Effector CD4-positive, alpha-beta T cell (primary cell): ENCODE measurements around the gene ELP4.
"Not testable (repeated sequence)": the region's sequence is repeated elsewhere in the genome, so short reads cannot be mapped to it uniquely, and the experiment has no call there.

Experiments used
- DNase-seq: peaks from one replicate; pipeline ENCODE4 v3.0.0-alpha.2; 2020

The ELP4 gene

DNA sequence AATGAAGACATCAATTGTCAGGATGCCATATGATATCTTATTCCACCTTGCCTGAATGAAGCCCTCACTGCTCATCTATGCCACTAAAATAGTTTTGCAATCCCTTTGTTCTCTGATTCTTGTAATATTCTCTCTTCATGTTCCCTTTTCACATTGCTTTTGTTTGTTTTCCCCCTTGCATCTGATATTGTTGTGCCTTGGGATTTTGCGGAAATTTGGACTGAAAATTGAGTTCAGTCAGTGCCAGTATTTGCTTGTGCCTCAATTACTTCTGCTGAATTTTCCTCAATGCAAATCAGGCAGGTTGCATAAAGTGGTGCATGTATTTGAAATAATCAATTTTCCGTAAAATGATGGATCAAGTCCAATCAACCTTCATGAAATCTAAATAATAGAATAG, 203.3 kb downstream of the ELP4 start:
- DNase-seq: no peak

DNA sequence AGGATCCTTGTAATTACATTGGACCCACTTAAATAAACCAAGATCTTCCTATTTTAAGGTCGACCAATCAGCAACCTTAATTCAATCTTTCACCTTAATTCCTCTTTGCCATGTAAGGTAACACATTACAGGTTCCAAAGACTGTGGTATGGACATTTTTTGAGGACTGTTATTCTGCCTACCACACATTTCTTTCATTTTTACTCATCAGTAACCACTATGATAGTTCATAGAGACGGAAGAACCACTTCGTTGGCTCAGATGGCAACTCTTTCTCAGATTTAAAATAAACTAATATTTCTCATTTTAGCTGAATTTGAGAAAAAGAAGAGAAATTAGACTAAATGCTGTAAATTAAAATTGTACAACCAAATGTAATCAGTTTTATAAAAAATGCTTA, 205.3 kb downstream of the ELP4 start:
- DNase-seq: no peak

DNA sequence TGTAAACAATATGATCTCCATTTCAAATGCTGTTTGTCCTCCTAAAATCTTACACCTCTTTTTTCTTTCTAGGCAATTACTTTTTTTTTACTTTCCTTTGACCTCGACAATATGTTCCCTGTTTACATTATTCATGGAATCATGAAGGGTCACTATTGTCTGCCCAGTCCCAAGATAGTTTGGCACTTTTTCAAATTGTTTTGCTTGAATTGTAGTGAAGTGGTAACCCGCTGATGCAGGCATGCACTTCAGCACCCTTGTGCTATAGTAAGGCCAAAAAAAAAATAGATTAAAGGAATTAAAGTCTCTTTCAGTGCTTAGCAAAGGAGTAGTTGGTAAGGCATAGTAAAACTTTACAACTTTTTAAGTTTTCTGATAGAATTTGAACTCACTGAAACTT, 210.7 kb downstream of the ELP4 start:
- DNase-seq: no peak

DNA sequence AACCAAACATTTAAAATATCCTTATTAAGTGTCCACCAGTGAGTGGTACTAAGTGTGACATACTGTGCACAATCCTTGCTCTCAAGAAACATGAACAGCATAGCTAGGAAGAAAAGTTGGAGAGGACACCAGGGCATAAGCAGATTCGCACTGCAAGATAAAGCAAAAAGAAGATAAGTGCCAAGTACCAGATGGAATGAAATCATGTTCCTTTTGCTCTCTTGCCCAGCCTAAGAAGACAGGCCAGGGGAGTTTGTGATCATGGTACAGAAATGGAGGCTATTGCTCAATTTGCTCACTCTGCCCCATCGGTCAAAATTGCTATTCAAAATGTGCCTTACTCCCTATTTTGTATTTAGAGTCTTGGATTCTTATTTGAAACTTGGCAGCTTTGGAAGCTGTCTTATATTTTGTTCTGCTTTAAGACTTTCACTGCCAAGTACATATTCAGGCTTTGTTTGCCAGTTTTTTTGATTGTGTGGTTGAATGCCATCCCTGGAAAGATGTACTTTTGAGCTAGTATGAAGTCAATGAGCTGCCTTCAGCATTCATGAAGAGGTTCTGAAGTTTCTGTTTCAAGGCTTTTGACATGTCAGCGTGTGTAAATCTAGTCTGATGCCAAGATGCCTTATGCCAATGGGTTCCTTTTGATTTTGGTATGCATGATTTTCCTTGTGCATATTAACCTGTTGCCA, 211.3 kb downstream of the ELP4 start:
- no peak for DNase-seq

DNA sequence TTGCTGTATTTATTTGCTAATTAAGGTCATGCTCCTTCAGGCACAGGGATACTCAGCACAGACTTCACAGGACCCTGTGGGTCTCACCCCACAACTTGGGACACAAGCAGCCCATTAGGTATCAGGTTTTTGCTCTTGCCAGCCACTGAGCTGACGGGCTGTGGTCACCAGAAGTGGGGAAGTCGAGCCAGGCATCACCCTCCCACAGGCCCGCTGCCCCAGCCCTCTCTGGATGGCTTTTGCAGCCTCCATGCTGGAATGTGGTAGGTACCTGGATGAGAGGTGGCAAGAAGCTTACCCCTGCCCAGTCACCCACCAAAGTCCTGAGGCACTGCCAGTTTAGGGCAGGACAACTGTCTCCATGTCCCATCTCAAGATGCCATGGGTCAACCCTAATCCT, 213.2 kb downstream of the ELP4 start:
- DNase-seq: no peak

DNA sequence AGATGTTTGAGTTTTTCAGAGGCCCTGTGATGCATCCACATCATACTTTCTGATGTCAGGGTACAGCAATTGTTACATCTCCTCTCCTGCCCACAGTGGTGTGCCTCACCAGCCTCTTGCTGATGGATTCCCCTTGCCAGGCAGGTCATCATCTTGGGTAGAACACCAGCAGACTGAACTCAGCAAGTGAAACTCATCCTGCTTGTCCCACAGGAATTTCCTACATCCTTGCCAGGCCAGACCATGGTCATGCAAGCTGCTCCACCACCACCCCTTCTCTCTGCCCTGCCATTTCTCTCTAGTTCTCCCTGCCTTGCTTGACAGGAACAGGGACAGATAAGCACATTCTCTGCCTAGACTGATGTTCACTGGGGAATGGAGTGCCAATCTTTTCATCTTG, 215.6 kb downstream of the ELP4 start:
- DNase-seq: no peak

DNA sequence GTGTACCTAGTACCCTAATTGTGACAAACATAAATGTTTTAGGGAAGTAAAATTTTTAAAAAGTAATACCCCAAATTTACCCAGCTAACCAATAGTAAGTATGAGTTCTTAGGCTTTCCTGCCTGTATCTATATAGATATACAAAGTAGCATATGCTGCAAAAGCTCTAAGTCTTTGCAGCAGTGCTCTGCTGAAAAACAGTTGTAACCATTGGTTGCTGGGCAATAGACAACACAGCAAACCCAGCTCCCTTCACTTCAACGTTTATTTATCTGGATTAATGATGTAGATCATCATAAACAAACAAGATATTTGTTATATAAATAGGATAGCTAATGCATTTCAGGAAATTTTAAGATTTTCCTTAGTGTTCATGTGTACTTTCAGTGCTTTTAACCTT, 218.9 kb downstream of the ELP4 start:
- no peak for DNase-seq

DNA sequence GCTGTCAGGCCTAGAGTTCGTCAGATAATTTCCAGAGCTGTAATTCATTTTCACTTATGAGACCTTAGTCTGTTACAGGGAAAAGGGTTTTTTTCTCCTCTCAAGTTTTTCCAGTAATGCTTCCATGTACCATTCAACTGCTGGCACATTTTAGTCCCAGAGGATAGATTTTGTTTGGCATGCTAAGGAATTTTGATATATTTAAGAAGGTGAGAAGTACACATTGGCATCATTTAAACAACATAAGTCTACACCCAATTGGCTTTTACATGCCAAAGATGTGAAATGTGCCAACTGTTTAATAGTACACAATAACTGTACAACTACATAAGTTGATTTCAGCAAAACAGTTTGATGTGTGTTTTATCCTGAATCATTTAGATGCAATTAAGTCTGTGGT, 230.6 kb downstream of the ELP4 start:
- no peak for DNase-seq

DNA sequence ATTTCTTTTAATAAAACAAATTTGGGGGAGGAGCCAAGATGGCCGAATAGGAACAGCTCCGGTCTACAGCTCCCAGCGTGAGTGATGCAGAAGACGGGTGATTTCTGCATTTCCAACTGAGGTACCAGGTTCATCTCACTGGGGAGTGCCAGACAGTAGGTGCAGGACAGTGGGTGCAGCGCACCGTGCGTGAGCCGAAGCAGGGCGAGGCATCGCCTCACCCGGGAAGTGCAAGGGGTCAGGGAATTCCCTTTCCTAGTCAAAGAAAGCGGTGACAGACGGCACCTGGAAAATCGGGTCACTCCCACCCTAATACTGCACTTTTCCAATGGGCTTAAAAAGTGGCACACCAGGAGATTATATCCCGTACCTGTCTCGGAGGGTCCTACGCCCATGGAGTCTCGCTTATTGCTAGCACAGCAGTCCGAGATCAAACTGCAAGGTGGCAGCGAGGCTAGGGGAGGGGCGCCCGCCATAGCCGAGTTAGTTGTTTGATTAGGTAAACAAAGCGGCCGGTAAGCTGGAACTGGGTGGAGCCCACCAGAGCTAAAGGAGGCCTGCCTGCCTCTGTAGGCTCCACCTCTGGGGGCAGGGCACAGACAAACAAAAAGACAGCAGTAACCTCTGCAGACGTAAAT, 231.3 kb downstream of the ELP4 start:
- not testable (repeated sequence) for DNase-seq

DNA sequence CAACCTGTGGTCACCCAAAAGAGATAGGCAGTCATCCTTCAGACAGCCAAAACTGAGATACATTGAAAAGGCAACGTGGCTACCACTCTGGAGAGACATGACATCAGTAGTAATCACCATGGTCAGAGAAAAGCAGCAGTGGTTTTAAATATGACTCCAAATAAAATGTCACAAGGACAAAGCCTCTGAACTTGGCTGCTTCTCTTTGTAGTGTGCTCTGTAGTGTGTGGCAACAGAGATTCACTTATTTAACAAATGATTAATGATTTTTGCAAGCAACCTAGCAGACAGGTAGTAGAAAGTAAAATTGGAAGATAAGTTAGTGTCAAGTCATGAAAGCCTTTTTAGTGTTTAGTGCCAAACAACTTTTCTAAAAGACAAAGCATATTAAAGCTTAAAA, 238.0 kb downstream of the ELP4 start:
- DNase-seq: no peak

DNA sequence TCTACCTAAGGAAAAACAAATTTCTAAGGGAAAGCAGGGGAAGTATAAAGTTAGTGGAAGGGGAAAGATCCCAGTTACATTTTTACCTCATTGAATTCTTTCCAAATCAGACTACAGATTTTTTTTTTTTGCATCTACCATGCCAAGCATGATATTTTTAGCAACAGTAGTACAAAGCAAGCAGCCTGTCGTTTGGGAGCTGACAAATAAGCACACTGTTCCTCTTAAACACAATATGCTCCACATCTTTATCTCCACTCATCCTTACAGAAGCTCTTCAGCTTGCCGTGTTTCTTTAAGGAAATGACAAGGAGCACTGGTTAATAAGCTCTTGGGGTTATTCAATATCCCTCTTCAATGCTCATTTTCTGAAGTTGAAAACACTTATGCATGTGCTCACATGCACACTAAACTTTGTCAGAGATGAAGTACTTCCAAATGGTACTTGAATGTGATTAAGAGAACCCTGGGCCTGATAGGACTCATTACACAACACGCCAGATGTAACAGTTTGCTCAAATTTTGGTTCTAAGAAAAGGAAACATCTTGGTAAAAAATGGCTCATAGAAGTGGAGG, 247.8 kb downstream of the ELP4 start:
- DNase-seq: no peak

DNA sequence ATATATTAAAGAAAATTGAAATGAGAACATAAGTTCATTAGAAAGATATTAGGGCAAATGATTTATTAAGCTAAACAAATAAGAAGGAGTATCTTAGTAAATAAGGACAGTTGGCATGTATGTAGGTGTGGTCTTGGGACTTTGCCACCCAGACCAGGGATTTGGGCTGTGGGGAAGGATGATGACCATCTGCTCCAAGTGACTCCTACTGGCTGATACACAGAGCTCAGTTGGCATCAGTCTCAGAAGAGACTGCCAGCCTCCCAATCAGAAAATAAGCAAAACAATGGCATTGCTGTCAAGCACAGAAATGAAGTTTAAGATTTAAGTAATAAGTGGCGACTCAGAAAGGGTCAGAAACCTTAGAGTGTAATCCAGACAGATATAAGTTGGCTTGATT, 252.1 kb downstream of the ELP4 start:
- DNase-seq: no peak

DNA sequence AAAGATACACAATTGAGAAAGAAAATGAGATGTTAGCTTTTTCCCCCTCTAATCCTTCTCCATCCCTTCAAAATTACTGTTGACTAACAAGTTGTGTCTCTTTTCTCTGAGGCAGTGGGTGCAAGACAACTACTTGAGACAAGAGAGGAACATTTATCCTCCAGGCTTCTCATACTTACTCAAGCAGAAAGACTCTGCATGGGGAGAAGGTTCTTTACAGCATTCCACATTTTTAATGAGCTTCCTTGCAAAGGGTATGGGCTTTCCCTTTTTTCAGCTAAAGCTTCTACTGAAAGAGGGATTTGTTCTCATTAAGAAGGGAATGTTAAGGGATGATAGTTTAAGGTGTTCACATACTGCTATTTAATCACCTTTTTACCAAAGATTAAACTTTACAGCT, 253.7 kb downstream of the ELP4 start:
- DNase-seq: no peak

DNA sequence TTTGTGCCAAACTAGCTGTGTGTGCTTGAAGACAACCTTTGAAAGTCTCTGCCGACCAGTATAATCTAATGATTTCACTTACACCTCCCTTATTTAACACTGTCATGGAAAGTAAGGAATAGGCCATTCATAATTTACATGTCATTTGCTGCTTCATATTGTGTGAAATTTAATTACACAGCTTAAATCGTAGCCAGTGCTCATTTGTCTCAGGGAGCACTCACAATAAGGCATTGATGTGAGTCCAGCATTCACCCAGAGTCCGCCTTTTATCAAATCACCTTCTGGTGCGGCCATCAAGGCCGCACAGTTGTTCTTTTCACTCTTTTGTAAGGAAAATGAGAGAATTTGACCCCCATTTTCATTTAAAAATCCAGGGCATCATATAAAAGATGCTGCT, 254.7 kb downstream of the ELP4 start:
- no peak for DNase-seq

DNA sequence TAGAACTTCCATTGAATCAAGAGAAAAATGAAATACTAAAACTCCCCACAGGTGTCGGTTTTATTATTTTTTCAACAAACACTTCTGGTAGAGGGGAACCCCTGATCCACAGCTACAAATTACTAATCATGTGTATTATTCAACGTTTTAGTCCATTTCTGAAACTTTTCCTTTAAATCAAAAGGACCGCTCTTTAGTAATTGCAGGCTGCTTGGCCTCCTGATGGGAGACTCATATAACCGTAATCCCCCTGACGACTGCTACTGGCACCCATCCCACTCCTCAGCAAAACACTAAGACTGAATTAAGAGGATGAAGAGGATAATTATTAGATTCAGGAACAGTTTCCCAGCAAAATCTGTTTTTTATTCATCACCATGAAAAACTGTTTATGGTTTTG, 255.2 kb downstream of the ELP4 start:
- DNase-seq: no peak

DNA sequence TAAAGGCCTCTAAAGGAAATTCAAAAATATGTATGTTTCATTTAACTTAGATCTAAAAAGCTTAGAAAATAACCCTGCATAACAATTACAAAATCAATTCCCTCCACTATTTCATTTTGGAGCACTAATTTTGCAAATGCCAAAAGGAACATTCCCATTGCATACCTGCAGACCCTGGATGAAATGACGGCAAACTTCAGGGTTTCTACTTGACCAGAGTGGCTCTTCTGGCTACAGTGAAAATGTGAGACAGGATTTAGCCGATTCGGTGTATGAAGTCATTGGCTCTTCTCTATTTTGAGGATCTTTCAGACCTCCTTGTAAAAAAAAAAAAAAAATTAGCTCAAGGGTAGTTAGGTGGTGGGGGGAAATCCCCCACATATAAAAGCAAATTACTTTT, 257.5 kb downstream of the ELP4 start:
- DNase-seq: no peak

DNA sequence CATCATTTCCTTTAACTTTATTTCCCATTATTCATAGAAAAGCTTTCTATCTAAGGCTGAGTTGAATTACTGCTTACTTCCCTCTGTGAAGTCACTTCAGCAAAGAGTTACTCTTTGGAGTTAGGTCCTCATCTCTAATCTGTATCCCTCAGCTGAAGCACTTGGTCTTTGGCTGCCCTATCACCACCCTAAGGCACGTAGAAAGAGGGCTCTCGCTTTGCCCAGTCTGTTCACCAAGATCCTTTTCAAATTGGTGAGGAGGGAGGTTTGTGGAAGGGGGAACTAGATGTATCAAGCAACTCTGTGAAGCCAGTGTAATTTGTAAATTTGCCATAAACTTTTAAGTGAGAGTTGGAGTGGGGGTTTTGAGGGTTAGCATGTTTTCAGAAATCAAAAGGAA, 258.1 kb downstream of the ELP4 start:
- DNase-seq: no peak

DNA sequence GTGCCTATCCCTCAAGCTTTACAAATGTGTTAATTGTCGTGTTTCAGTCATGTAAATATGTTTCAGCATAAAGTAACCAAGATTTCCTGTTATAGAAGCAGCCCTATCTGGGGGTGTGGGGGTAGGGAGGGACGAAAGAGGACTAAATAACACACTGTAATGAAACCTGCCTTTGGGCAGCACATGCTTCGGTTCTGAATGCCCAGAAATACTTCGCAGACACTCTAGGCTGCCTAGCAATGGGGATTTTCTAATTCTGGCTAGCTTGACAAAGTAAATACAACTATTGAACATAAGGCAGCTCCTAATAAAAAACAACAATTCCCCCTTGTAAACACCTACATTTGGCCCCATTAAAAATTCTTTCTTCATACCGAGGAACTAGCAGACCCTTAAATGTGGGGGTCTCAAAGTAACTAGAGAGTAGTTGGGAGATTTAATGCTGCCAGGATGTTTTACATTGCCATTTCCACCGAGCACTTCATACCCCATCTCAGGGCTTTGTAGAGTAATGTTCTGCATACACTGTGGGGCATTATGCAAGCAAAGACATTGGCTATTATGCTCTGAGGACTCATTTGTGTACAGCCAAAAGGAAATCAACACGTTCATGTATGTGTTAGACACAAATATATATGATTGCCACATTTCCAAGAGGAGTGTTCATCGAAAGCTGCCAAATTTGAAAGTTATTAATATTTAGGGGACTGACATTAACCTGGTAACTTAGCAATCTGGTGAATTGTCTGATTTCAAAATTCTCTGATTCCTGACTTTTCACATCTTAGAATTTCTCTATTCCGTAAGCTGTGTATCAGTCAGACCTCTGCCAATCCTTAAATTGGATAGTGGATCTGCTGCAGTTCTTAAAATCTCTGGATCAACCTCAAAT, 259.4 kb downstream of the ELP4 start:
- DNase-seq: no peak

DNA sequence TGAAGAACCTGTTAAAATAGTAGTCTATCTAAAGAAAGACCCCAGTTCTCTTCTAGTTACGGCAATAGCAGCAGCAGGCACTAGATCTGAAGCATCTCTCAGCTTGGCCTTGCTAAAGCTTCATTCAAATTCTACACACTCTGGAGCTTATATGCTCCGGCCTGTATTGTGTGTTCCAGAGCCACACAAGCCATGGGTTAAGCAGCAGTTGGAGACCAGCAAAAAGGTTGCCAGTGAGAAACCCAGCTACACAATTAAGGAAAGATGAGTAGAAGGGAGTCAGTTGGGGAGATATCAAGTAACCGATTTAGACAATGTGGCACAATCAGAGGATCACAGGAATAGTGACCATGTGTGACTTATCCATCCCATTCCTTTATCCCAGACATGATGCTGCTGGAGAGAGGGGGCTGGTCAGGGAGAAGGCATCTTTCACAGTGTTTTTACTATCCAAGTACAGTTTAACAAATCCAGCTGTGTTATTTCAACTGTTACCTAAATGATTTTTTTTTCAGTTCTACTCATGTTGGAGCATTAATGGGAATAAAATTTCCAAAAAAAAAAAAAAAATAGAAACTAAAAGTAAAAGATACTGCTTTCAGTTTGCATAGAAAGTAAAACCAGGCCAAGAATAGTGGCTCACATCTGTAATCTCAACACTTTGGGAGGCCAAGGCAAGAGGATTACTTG, 260.6 kb downstream of the ELP4 start:
- no peak for DNase-seq

DNA sequence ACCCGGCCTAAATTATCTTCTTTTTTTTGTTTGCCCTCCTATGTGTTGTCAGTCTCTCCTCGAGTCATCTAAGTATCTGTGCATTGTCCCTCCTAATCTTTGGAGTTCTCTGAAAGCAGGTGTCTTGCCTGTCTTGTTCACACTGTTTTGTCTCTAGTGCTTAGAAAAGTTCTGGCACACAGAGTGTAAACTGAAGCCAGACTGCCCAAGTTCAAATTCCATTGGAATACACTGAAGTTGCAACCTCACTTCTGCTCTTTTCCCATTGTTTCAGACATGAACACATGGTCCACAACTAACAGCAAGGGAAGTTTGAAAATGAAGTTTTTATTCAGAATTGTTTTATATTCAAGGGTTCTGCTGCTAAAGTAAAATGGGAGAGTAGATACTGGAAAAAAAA, 262.8 kb downstream of the ELP4 start:
- no peak for DNase-seq

DNA sequence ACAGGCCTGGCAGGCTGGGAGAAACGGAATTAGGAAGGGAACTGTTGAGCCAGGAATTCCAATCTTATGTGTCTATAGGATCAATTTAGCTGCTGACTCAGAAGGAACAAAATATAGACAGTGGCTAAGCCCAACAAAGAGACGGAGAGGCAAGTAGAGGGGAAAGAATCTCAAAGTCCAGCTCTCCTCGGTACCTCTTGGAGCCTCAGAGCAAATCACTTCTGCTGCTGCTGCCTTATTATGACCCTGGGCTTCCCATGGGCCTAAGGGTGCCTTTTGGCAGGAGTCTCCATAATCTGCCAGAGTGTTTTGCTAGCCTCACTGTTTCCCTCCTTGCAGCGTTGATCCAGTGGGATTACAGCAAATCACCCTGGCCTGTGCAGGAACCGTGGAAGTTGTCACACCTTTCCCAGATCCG, 269.8 kb downstream of the ELP4 start:
- no peak for DNase-seq

DNA sequence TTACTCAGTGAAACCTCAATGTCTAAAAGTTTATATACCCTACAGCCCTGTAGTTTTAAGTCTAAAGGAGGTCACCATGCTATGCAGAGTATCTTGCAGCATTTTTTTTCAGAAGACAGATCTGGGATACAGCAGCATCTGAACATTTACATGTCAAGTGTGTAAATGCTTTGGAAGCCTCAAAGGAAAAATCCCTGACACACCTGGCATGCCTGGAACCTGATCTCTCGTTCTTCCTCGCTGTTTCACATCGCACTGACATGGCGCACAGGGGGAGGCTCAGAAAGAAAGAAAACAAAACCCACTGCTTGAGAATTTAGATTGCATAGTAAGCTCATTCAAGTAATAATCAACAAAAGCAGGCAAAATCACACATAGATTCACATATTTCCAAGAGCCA, 270.5 kb downstream of the ELP4 start:
- no peak for DNase-seq

DNA sequence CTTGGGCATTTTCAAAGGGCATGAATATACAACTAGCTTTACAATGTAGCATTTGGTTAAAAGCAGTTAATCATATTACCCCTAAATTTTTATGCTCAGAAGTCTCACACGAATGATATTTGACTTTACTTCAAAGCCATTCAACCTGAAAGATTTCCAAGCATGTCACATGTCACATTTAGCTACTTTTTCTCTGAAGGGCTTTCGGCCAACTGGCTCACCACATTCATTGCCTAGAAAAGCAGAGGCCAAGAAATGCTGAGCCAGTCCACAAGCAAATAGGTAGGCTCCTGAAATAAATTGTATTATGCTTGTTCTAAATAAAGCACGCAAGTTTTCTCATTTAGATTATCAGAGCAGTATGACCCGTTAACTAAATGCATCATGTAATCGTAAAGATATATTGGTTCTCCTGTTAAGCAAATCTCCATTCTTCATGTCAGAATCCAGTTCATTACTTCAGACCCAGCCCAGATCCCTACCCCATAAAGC, 271.0 kb downstream of the ELP4 start:
- DNase-seq: no peak
